ENCODE data around the gene EXOC3L1. TPM values are rescaled to one million over a fixed set of nuclear protein-coding genes. Genes with fewer than 3 reads are reported as not detected.

The EXOC3L1 gene
- total RNA-seq: 1.2 TPM

GRCh38 chr16:67190041-67190440 lies at the start of gene EXOC3L1:
Gene EXOC3L1 (minus strand): TSS chr16:67190136. CDS start chr16:67189676, 460 bp downstream.

GRCh38 chr16:67226804-67227566 lies 37.0 kb upstream of the EXOC3L1 start, which contains the start of gene TMEM208:
Gene TMEM208 (plus strand): TSS chr16:67227130. CDS start chr16:67227219, 89 bp downstream.

DNA sequence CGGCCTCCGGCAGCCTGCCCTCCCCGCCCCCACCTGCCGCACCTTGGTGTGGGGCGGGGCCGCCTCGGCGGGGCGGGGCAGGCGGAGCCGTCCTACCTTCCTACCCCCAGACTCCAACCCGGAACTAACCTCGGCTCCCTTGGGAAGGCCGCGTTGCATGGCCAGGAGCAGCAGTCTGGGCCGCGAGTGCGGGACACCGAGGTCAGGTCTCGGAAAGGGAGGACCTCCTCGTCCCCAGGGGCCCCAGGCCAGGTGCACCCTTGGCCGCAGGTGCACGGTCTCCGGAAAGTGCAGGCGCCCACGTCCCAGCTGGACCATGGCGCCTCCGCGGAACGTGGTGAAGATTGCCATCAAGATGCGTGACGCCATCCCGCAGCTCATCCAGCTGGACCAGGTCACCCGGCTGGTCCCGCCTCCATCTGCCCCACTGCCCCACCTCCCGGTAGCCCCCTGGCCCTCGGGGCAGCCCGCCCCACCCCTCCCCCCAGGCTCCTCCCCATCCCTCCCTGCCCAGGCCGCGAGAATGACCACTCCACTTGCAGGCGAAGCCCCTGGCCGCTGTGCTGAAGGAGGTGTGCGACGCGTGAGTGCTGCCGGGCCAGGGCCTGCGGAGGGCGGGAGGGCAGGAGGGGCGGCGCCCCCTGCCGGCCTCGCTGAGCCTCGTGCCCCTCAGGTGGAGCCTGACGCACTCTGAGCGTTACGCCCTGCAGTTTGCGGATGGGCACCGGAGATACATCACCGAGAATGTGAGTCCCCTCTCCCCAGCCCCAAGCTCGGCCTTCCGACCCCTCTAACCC lies 9.3 kb upstream of the EXOC3L1 start, which contains the start of gene ELMO3:
ELMO3 (plus strand) TSS at position 121 of the 797 bp plus-strand sequence; CDS start at position 317, 196 bp downstream.

GRCh38 chr16:67191995-67192681 lies 2.2 kb upstream of the EXOC3L1 start, which contains the start of gene E2F4:
Gene E2F4 (plus strand): TSS chr16:67192155. CDS start chr16:67192228, 73 bp downstream.

DNA sequence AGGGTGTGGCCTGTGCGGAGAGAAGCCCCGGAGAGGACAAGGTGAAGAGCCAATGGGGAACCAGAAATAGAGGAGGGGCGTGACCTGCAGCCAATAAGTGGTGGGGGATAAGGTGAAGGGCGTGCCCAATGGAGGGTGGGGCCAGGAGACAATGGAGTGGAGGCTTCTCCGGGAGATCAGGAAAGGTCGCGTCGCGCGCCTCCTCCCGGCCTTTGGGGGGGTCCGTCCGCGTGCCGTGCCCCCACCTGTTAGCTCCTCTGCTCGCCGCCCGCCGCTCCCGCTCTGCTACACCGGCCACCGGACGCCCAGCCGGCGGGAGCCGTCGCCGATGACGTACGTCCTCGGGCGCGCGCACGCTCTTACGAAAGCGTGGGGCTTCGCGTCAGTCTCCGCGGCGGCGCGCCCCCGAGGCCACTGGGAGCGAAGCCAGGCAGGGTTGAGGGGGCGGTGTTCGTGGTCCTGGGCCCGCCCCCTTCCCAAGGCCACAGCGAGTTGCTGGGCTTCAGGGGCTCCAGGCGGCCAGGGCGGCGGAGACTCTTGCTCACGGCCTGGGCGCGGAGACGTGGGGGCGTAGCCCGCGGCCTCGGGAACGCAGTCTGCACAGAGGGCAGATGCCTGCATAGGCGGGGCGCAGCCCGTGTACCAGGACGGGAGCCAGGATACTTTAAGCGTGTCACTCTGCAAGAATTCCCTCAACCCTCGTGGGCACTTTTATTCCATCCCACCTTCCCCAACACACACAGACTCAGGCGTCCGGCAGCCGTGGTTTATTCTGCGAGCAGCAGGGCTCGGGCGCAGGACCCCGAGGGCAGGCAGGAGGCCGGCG lies 6.1 kb downstream of the EXOC3L1 start, which contains the start of gene MATCAP1:
MATCAP1 (minus strand) TSS at position 337 of the 826 bp plus-strand sequence. CDS start 3,353 bp downstream, outside the sequence.

GRCh38 chr16:67170168-67170948 lies 19.6 kb downstream of the EXOC3L1 start, which contains the start of gene NOL3:
Gene NOL3 (plus strand): TSS chr16:67170538.

DNA sequence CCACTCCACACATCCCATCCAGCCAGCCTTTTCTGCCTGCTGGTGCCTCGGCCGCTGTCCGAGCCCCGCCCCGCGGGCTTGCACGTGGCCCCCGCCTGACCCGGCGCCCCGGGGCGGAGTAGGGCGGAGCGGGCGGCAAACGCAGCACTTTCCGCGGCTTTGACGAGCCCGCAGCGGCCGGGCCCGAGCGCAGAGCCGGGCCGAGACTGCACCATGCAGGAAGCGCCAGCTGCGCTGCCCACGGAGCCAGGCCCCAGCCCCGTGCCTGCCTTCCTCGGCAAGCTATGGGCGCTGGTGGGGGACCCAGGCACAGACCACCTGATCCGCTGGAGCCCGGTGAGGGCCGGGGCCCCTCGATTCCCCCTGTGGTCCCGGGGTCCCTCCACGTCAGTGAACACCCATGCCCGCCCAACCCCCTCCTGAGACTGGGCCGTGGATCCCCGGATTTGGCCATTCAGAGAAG lies 25.3 kb downstream of the EXOC3L1 start, which contains the start of gene HSF4:
HSF4 (plus strand) TSS at position 147 of the 463 bp plus-strand sequence; CDS start at position 214, 67 bp downstream.

GRCh38 chr16:67150833-67151396 lies 39.0 kb downstream of the EXOC3L1 start, which contains the start of gene B3GNT9:
Gene B3GNT9 (minus strand): TSS chr16:67150998. CDS start chr16:67150485, 513 bp downstream.

Small RNA genes lying within 50 kb of the gene (small RNA-seq; reads per million reads assigned to genes)
- 15.1 reads per million, percentile 94 among the genes with 10 or more reads in this experiment for gene MIR328

Other genes starting within 250 kb of the EXOC3L1 start
- gene CES3, start 228.9 kb downstream of the EXOC3L1 start, total RNA-seq: under 0.01 TPM
- gene CES4A, start 201.5 kb downstream of the EXOC3L1 start, total RNA-seq: 9.2 TPM
- 38.1 TPM for gene CBFB, start 161.0 kb downstream of the EXOC3L1 start, total RNA-seq
- gene PHAF1, start 80.2 kb downstream of the EXOC3L1 start, total RNA-seq: 21.7 TPM
- gene B3GNT9, start 39.1 kb downstream of the EXOC3L1 start, total RNA-seq: 1.8 TPM
- 1.6 TPM for gene TRADD, start 30.2 kb downstream of the EXOC3L1 start, total RNA-seq
- 1.4 TPM for gene FBXL8, start 30.2 kb downstream of the EXOC3L1 start, total RNA-seq
- 14.3 TPM for gene HSF4, start 25.4 kb downstream of the EXOC3L1 start, total RNA-seq
- gene NOL3, start 19.6 kb downstream of the EXOC3L1 start, total RNA-seq: 9.2 TPM
- gene MATCAP1, start 6.2 kb downstream of the EXOC3L1 start, total RNA-seq: 58.8 TPM
- 20.1 TPM for gene E2F4, start 2.0 kb upstream of the EXOC3L1 start, total RNA-seq
- gene ELMO3, start 9.0 kb upstream of the EXOC3L1 start, total RNA-seq: 0.69 TPM
- gene TMEM208, start 37.0 kb upstream of the EXOC3L1 start, total RNA-seq: 23.1 TPM
- 4.8 TPM for gene FHOD1, start 57.3 kb upstream of the EXOC3L1 start, total RNA-seq
- gene SLC9A5, start 58.8 kb upstream of the EXOC3L1 start, total RNA-seq: 2.8 TPM
- gene PLEKHG4, start 89.4 kb upstream of the EXOC3L1 start, total RNA-seq: 3.7 TPM
- gene KCTD19, start 136.6 kb upstream of the EXOC3L1 start, total RNA-seq: 2.1 TPM
- 9.5 TPM for gene LRRC36, start 136.7 kb upstream of the EXOC3L1 start, total RNA-seq
- 36.2 TPM for gene TPPP3, start 203.4 kb upstream of the EXOC3L1 start, total RNA-seq
- 4.6 TPM for gene ZDHHC1, start 226.3 kb upstream of the EXOC3L1 start, total RNA-seq
- gene HSD11B2, start 241.0 kb upstream of the EXOC3L1 start, total RNA-seq: 6.5 TPM

Measured in diencephalon (tissue), 1 donor.